Type B pancreatic cell (in vitro differentiated cells): ENCODE results near the gene SPOCK3. TPM values are rescaled to one million over a fixed set of nuclear protein-coding genes. Genes with fewer than 3 reads are reported as not detected.
"Not testable (repeated sequence)": the region's sequence is repeated elsewhere in the genome, so short reads cannot be mapped to it uniquely, and the experiment has no call there.

Source experiments
- DNase-seq: peaks from one replicate; pipeline ENCODE4 v3.0.0; 2021; ENCODE audit warnings: mixed read lengths; ENCODE audit not compliant: unreplicated experiment; ENCODE audit errors: extremely low spot score
- H3K27ac Mint-ChIP-seq: 2 replicates; pipeline ENCODE4 v1.8.0; 2021; ENCODE audit warnings: mild to moderate bottlenecking, mixed read lengths
- H3K27me3 Mint-ChIP-seq: 2 replicates; pipeline ENCODE4 v1.8.0; 2021; ENCODE audit warnings: mixed read lengths
- H3K36me3 Mint-ChIP-seq: 2 replicates; pipeline ENCODE4 v1.8.0; 2021; ENCODE audit warnings: mixed read lengths
- H3K4me1 Mint-ChIP-seq: one replicate; pipeline ENCODE4 v1.8.0; 2021; ENCODE audit warnings: mixed read lengths; ENCODE audit not compliant: unreplicated experiment
- H3K4me3 Mint-ChIP-seq: 2 replicates; pipeline ENCODE4 v1.8.0; 2021; ENCODE audit warnings: mild to moderate bottlenecking, mixed read lengths
- H3K9me3 Mint-ChIP-seq: 2 replicates; pipeline ENCODE4 v1.8.0; 2021; ENCODE audit warnings: mixed read lengths
- total RNA-seq: library from RNA; stranded (reverse); gene quantifications from 2 replicates; pipeline ENCODE4 v1.2.1, GENCODE V29; 2021; ENCODE audit warnings: low replicate concordance
- TF ChIP-seq, protein P1 (sequence below): fragments of 200-600 bp; sonication (generic); conservative IDR thresholded peaks from 2 replicates; pipeline ENCODE4 v1.5.0; 2021; ENCODE audit warnings: antibody characterized with exemption, mild to moderate bottlenecking

Gene SPOCK3
- total RNA-seq, 1 donor from 2014 or later = 7.1 TPM

DNA sequence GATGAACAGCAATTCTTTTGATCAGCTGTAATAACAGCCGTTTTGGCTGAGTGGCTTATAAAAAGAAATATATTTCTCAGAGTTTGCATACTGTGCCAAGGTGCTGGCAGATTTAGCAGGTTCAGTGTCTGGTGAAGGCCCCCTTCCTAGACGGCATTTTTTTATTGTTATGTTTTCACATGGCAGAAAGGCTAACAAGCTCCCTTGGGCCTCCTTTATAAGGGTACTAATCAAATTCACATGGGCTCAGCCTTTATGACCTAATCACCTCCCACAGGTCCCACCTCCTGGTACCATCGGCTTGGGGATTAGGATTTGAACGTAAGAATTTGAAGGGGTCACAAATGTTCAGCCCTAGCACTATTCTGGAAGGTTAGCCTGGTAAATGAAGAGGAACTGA is 431.9 kb downstream of the SPOCK3 start:
- no peak for DNase-seq
- no peaks in the 10 kb centered on the region for H3K27me3 Mint-ChIP-seq
- peaks cover 5% of the 10 kb centered on the region for H3K4me1 Mint-ChIP-seq
- H3K36me3 Mint-ChIP-seq = no peaks in the 10 kb centered on the region
- TF ChIP-seq, protein P1, sequence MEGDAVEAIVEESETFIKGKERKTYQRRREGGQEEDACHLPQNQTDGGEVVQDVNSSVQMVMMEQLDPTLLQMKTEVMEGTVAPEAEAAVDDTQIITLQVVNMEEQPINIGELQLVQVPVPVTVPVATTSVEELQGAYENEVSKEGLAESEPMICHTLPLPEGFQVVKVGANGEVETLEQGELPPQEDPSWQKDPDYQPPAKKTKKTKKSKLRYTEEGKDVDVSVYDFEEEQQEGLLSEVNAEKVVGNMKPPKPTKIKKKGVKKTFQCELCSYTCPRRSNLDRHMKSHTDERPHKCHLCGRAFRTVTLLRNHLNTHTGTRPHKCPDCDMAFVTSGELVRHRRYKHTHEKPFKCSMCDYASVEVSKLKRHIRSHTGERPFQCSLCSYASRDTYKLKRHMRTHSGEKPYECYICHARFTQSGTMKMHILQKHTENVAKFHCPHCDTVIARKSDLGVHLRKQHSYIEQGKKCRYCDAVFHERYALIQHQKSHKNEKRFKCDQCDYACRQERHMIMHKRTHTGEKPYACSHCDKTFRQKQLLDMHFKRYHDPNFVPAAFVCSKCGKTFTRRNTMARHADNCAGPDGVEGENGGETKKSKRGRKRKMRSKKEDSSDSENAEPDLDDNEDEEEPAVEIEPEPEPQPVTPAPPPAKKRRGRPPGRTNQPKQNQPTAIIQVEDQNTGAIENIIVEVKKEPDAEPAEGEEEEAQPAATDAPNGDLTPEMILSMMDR = no peak
- H3K4me3 Mint-ChIP-seq = no peak overlapping the region
- no peak overlapping the region for H3K27ac Mint-ChIP-seq
- no peaks in the 10 kb centered on the region for H3K9me3 Mint-ChIP-seq

DNA sequence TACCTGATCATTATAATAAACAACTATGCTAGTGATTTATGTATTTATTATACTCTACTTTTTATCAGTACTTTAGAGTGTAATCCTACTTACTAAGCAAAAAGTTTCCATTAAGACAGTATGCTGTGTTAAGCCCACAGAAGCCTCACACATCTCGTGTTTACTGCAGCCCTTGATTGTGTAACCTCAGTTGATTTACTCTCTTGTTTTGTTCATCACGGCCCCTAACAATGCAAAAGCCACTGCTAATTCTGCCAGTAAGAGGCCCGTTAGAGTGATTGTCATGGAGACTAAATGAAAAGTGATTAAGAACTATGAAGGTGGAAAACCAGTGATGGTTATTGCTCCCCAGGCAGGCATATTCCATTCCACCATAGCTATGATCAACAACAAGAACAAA is 436.2 kb downstream of the SPOCK3 start:
- no peaks in the 10 kb centered on the region for H3K9me3 Mint-ChIP-seq
- no peaks in the 10 kb centered on the region for H3K27me3 Mint-ChIP-seq
- no peaks in the 10 kb centered on the region for H3K36me3 Mint-ChIP-seq
- no peak overlapping the region for H3K4me3 Mint-ChIP-seq
- no peak overlapping the region for H3K27ac Mint-ChIP-seq
- DNase-seq = no peak
- TF ChIP-seq, protein P1 = no peak
- H3K4me1 Mint-ChIP-seq = peaks cover 5% of the 10 kb centered on the region

DNA sequence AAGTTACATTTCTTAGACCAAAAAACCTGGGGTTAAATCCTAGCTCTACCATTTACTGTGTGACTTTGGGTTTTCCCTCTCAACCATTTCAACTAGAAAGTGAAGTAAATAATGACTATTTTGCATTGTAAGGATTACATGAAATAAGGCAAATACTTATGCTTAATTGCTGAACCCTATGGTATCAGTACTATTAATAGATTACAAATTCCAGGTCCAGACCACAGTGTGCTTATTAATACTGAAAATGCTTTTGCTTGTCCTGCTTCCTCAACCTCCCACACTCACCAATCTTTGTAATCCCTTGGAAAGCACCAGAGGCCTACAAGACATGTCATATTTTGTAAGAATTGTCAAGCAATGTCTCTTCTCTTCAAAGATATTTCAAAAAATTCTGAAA is 456.5 kb downstream of the SPOCK3 start:
- Mint-ChIP-seq H3K4me3 (no peak overlapping the region), H3K36me3 (no peaks in the 10 kb centered on the region), H3K4me1 (no peaks in the 10 kb centered on the region), H3K9me3 (no peaks in the 10 kb centered on the region), H3K27me3 (no peaks in the 10 kb centered on the region), H3K27ac (no peak overlapping the region)
- no peak for DNase-seq
- TF ChIP-seq, protein P1 = no peak

DNA sequence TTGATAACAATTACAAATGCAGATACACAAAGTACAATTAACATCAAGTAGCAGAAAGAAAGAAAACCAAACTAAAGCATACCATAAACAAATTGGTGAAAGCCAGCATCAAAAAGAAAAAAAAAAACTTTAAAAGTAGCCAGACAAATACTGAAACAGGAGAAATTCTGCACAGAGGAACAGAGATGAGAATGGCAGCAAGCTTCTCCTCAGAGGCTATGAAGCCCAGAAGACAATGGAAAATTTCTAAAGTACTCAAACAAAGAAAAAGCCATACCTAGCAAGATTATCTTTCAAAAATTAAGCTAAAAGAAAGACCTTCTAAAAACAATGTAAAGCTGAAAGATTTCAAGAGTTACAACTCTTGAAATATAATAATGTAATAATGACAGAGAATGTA is 471.3 kb downstream of the SPOCK3 start:
- H3K4me1 Mint-ChIP-seq = no peaks in the 10 kb centered on the region
- H3K36me3 Mint-ChIP-seq = no peaks in the 10 kb centered on the region
- H3K9me3 Mint-ChIP-seq = peaks cover 6% of the 10 kb centered on the region
- no peaks in the 10 kb centered on the region for H3K27me3 Mint-ChIP-seq
- H3K27ac Mint-ChIP-seq = no peak overlapping the region
- no peak for DNase-seq
- TF ChIP-seq, protein P1 = no peak
- no peak overlapping the region for H3K4me3 Mint-ChIP-seq

DNA sequence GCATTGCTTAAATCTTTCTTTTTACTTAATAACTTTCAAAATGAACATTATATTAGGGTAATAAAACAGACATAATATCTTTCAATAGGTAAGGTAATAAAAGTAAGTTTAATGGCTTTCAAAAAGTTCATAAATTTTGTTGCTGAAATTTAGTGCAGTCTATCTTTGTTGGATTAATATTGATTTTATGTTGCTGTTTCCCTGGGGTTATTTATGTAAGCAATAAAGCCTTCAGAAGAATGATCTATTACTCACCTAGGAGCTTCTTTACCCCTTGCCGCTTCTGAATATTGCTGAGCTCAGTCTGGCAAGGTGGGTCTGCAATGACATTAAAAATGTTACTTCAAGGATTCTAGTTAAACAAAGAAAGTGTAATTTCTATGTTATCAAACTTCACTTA is 492.6 kb downstream of the SPOCK3 start:
- Mint-ChIP-seq H3K27me3 (no peaks in the 10 kb centered on the region), H3K4me1 (no peaks in the 10 kb centered on the region), H3K9me3 (no peaks in the 10 kb centered on the region), H3K36me3 (no peaks in the 10 kb centered on the region), H3K27ac (no peak overlapping the region), H3K4me3 (no peak overlapping the region)
- DNase-seq = no peak
- TF ChIP-seq, protein P1 = no peak

DNA sequence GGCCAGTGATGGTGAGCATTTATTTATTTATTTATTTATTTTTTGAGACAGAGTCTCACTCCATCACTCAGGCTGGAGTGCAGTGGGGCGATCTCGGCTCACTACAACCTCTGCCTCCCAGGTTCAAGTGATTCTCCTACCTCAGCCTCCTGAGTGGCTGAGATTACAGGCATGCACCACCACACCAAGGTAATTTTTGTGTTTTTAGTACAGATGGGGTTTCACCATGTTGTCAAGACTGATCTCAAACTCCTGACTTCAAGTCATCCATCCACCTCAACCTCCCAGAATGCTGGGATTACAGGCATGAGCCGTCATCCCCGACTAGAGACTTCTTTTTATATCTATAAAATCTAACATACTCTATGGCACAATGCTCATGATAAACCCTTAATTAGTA is 495.1 kb downstream of the SPOCK3 start:
- not testable (repeated sequence) for H3K27me3 Mint-ChIP-seq, H3K4me3 Mint-ChIP-seq, H3K9me3 Mint-ChIP-seq, DNase-seq, H3K27ac Mint-ChIP-seq, H3K36me3 Mint-ChIP-seq, H3K4me1 Mint-ChIP-seq
